ENCODE measurements around the gene NUP54. TPM values are rescaled to one million over a fixed set of nuclear protein-coding genes. Genes with fewer than 3 reads are reported as not detected.

The NUP54 gene, protein sequence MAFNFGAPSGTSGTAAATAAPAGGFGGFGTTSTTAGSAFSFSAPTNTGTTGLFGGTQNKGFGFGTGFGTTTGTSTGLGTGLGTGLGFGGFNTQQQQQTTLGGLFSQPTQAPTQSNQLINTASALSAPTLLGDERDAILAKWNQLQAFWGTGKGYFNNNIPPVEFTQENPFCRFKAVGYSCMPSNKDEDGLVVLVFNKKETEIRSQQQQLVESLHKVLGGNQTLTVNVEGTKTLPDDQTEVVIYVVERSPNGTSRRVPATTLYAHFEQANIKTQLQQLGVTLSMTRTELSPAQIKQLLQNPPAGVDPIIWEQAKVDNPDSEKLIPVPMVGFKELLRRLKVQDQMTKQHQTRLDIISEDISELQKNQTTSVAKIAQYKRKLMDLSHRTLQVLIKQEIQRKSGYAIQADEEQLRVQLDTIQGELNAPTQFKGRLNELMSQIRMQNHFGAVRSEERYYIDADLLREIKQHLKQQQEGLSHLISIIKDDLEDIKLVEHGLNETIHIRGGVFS
- total RNA-seq (2021; fragmentation: NEBNext Ultra II Directional; extraction: Animal tissue kit (Norgen Biotek cat#: 25700)) (99.2 and 103 TPM in 2 replicates), polyA plus RNA-seq (2011; rRNA removed) (31.1 and 51.4 TPM in 2 replicates), polyA minus RNA-seq (2011; rRNA and poly(A)+ RNA removed) (136 and 177 TPM in 2 replicates)
- polyA plus RNA-seq (2011; cell fraction: cytosol; rRNA removed): 60.1 TPM
- 21.9 TPM for polyA plus RNA-seq (2011; cell fraction: nucleus; rRNA removed)
- 58.5 to 94.0 TPM (median 65.9 TPM) in 4 replicates for polyA plus RNA-seq (2012, experiment 1 of 2)
- 12.7 TPM for polyA plus RNA-seq (2012, experiment 2 of 2)
- 59.5 TPM for polyA plus RNA-seq (2013, experiment 1 of 2)
- polyA plus RNA-seq (2013, experiment 2 of 2): 56.9 TPM
- polyA minus RNA-seq (2011; cell fraction: cytosol; rRNA and poly(A)+ RNA removed): 52.8 TPM
- polyA minus RNA-seq (2011; cell fraction: nucleus; rRNA and poly(A)+ RNA removed): 84.7 TPM
- long read RNA-seq, experiment 1, transcript NUP54-212 (3 exons, 531 nt): minor isoform, 9 of 107 reads
- long read RNA-seq, experiment 1, transcript NUP54-201 (12 exons, 2,367 nt): major isoform, 29 of 107 reads
- long read RNA-seq, experiment 1, partial matches to known transcripts: 43 of 107 reads
- long read RNA-seq, experiment 1, other reads (novel, unspliced or antisense): 24 of 107 reads
- long read RNA-seq, experiment 2, transcript NUP54-201 (12 exons, 2,367 nt): major isoform, 83 of 121 reads
- long read RNA-seq, experiment 2, partial matches to known transcripts: 8 of 121 reads
- long read RNA-seq, experiment 2, other reads (novel, unspliced or antisense): 25 of 121 reads

DNA sequence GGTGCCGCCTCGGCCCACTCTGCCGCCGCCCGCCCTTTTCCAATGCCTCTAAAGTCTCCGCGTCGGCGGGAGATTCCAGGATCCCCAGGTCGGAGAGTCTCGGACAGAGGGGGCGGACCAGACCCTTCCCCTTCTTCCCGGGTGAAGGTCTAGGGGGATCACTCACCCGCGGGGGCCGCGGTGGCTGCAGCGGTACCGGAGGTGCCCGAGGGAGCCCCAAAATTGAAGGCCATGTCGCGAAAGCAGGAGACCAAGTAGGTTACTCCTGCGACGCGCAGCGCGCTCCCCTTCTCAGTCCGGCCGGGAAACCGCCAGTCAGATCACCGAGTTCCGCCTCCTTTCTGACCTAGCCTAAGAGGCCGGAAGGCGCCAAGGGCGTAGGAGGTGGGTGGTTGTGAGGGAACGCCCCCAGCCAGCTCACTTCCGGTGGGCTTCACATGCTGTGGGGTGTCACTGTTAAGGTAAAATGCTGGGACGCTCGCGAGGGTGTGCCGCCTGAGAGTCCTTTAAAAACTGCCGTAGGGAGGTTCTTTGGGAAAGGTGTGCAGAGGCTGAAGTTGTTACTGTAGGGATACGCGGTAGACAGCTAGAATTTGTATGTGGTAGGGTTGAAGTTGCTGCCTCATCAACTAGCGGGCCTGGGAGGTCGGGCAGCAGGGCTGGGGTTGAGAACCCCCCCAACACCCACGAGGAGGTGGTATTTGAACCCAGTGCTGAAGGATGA, at the start of gene NUP54:
Gene NUP54 (minus strand): TSS at position 256 of the 724 bp plus-strand sequence. CDS start 23 bp downstream, at position 233.
- Histone ChIP-seq H4K91ac (replicated peaks; ENCODE audit: insufficient read length, low read length) (peak within 1 kb of the TSS; percentile 32), H2BK20ac (ENCODE audit: low read length) (no peak within 1 kb of the TSS), H2AK5ac (ENCODE audit: low read depth, low read length) (no peak within 1 kb of the TSS), H2BK15ac (ENCODE audit: low read length) (0 out of 2 replicates have a peak within 1 kb of the TSS, but pooled peaks have one; percentile 81), H2BK120ac (replicated peaks; ENCODE audit: low read depth, low read length) (no peak within 1 kb of the TSS), H3K4me1 (replicated peaks in 1 of 4; ENCODE audit: control insufficient read depth in 3 of 4, insufficient read depth in 4 of 4, low read length in 3 of 4) (no peaks in the 10 kb centered on the region), H3K79me1 (ENCODE audit: low read depth, low read length) (peaks cover 5% of the 10 kb centered on the region), H4K8ac (ENCODE audit: extremely low read depth, insufficient read depth, low read length) (peak within 1 kb of the TSS; percentile 98; the same call in 1 of the 2 replicates), H3K79me2 (ENCODE audit: control insufficient read depth in 1 of 2, insufficient read depth in 2 of 2, low read length in 2 of 2) (peaks cover 12 to 52% of the 10 kb centered on the region in 2 experiments; a peak in 3 of 4 replicates), H3K23ac (ENCODE audit: insufficient read length) (no peak within 1 kb of the TSS), H3K27ac (ENCODE audit: low read depth, low read length) (peak within 1 kb of the TSS; percentile 95), H4K5ac (ENCODE audit: insufficient read length, low read depth, low read length) (peak within 1 kb of the TSS; percentile 82), H3K23me2 (ENCODE audit: low read depth, low read length) (peaks cover 5% of the 10 kb centered on the region), H3K18ac (ENCODE audit: extremely low read depth, low read length) (peak within 1 kb of the TSS; percentile 93), H3K36me3 (ENCODE audit: control insufficient read depth in 2 of 4, insufficient read depth in 4 of 4, low read length in 3 of 4) (peaks cover 3 to 11% (median 8%) of the 10 kb centered on the region in 4 experiments; a peak in 5 of 8 replicates), H3K27me3 (replicated peaks in 1 of 4; ENCODE audit: control insufficient read depth in 3 of 4, extremely low read depth in 1 of 4, insufficient read depth in 3 of 4, low read length in 3 of 4) (no peaks in the 10 kb centered on the region), H2BK5ac (ENCODE audit: low read depth, low read length) (peak within 1 kb of the TSS; percentile 82), H3K9ac (replicated peaks in 1 of 4; ENCODE audit: extremely low read depth in 1 of 4, low read depth in 3 of 4, low read length in 3 of 4) (peak within 1 kb of the TSS; percentile 92 to 95 (median 94)), H4K20me1 (replicated peaks in 1 of 2; ENCODE audit: control insufficient read depth in 1 of 2, insufficient read depth in 2 of 2, low read length in 2 of 2) (peaks cover 0 to 6% of the 10 kb centered on the region in 2 experiments), H3K4me2 (ENCODE audit: insufficient read depth in 1 of 2, low read depth in 2 of 2, low read length in 2 of 2) (peak within 1 kb of the TSS; percentile 74 to 88), H2AFZ (ENCODE audit: low read length) (peak within 1 kb of the TSS; percentile 72), H3K4ac (replicated peaks; ENCODE audit: insufficient read length, low read depth, low read length) (no peak within 1 kb of the TSS), H3K56ac (replicated peaks; ENCODE audit: insufficient read length, low read depth, low read length) (peak within 1 kb of the TSS; percentile 62), H3K14ac (ENCODE audit: insufficient read length) (peak within 1 kb of the TSS; percentile 11), H3K4me3 (ENCODE audit: extremely low read depth in 1 of 4, insufficient read depth in 2 of 4, low read depth in 3 of 4, low read length in 4 of 4) (peak within 1 kb of the TSS; percentile 85 to 96 (median 92)), H2BK12ac (ENCODE audit: low read depth, low read length) (no peak within 1 kb of the TSS), H3K9me3 (ENCODE audit: insufficient read depth in 2 of 2, low read depth in 1 of 2, low read length in 1 of 2) (no peaks in the 10 kb centered on the region)
- ChIA-PET POLR2A (ENCODE audit: partially characterized antibody) (interaction anchor here (0.6 to 1.5 kb wide), 22 partner anchors 8 to 311 kb away, joined by 3 to 6 read pairs (median 3); partner anchors contain the start of gene NAAA), CTCF (ENCODE audit: partially characterized antibody) (interaction anchor here (0.6 kb wide), 1 partner anchor 442 kb away, joined by 4 read pairs; no protein-coding TSS in a partner anchor)
- 1% methylated on average over 45 of the region's 47 CpGs; no CpG with 5 or more reads in 1 of the 2 experiments for WGBS, 2 experiments (ENCODE audit: extremely low coverage in 1 of 2, insufficient coverage in 1 of 2, insufficient read length in 1 of 2, insufficient replicate concordance in 2 of 2, low coverage in 1 of 2, low lambda C conversion rate in 2 of 2, missing lambda C conversion rate in 1 of 2)
- DNase-seq (ENCODE audit: low read depth in 1 of 2, low spot score in 2 of 2): peak; percentile 89 to 99
- peak; percentile 89 for FAIRE-seq
- TF ChIP-seq CHD1 (IDR thresholded peaks at IDR 0.05; ENCODE audit: low read depth, low read length): no peak
- TF ChIP-seq POLR2A (IDR thresholded peaks at IDR 0.05; ENCODE audit: control extremely low read depth in 1 of 2, low read depth in 2 of 2, low read length in 2 of 2): peak; percentile 98
- no peak for TF ChIP-seq BRCA1 (IDR thresholded peaks at IDR 0.05; ENCODE audit: low read depth, low read length)
- no peak for TF ChIP-seq KDM1A (IDR thresholded peaks at IDR 0.05; ENCODE audit: borderline replicate concordance, low read length)
- TF ChIP-seq TBP (IDR thresholded peaks at IDR 0.05; ENCODE audit: low read depth, low read length): peak; percentile 97
- TF ChIP-seq JUN (IDR thresholded peaks at IDR 0.05; ENCODE audit: low read depth, low read length): no peak
- no peak for TF ChIP-seq MAFK (IDR thresholded peaks at IDR 0.05; ENCODE audit: low read depth, low read length)

All from H1 (cell line).